HG03469 (cell line): ENCODE results near the gene IFI27L2.

Experiments used
- ATAC-seq: cut with Tn5 transposase; IDR thresholded peaks from one replicate; pipeline ENCODE4 v1.9.1; 2021; ENCODE audit warnings: mild to moderate bottlenecking, moderate library complexity, moderate number of reproducible peaks; ENCODE audit not compliant: unreplicated experiment

The IFI27L2 gene

DNA sequence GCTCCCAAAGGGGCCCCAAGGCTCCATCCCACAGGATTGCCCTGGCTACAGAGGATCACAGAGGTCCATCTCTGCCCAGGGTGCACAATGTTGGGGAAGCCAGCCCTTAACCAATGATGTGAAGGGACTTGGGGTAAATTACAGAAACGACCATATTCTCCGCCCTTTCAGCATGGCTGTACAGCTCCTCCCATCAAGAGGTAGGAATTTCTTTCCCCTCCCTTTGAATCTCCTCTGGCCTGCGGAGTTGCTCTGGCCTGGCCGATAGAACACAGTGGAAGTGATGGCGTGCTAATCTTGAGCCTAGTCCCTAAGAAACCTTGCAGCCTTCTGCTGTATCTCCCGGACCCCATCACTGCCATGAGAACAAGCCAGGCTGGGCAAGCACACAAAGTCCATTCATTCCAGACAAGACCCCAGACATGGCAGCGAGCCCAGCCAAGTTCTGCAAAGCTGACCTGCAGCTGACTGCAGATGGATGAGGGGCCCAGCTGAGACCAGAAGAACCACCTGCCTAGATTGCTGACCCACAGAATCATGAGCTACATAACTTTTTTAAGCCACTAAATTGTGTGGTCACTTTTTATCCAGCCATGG, 25.8 kb downstream of the IFI27L2 start:
- ATAC-seq = no peak

DNA sequence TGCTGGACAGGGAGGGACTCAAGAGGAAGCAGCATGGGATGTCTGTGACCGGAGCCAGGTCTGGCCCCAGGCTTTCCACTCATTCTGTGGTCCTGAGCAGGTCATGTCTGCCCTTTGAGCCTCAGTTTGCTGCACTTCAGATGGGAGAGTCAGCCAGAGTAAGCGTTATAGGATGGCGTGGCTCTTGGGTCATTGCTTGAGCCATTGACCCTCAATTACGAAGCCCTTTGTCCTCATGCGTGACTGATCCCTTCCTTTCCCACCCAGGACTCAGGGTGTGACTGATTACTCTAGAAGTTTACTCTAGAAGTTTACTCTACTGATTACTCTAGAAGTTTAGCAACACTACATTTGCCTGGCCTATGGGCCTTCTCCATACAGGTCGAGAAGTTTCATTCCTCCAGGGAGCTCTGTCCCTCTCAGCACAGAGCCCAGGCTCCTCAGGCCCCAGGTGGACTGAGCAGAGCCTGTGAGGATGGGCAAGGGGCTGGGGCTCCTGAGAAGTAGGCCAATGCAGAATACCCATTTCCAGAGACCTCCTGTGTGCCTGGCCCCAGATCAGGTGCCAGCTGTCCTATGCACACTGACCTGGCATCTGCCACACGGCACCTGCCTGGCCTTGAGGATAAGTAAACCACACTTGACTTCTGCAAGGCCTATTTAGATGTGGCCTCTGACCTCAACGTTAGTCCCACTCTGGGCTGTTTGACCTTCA, 26.5 kb downstream of the IFI27L2 start:
- ATAC-seq = no peak

DNA sequence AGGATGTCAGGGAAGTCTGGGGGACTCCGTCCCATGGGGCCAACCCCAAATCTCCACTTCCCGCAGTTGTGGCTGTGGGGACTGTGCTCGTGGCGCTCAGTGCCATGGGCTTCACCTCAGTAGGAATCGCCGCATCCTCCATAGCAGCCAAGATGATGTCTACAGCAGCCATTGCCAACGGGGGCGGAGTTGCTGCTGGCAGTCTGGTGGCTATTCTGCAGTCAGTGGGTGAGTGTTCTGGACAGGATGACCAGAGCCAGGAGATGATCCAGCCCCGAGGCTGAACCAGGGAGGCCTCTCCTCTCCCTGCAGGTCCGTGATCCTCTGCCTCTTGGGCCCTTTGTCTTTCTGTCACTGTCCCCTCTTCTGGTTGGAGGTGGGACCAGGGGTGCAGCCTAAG, 27.7 kb downstream of the IFI27L2 start:
- ATAC-seq = no peak

DNA sequence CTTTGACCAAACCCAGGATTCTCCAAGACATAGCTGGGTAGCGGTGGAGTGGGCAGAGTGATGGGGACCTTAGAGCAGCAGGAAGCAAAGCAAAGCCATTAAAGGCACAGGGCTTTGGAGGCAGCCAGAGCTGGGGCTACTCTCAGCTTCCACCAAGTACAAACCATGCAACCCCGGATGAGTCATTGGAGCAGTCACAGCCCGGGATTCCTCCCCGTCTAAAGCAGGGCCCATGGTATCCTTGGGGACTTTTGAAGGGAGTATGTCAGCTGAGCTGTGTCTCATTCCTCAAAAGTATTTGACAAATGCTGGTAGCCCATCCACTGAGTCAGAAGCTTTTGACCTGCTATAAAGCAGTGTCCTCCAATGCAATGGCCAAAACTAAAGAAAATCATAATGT, 28.6 kb downstream of the IFI27L2 start:
- no peak for ATAC-seq

DNA sequence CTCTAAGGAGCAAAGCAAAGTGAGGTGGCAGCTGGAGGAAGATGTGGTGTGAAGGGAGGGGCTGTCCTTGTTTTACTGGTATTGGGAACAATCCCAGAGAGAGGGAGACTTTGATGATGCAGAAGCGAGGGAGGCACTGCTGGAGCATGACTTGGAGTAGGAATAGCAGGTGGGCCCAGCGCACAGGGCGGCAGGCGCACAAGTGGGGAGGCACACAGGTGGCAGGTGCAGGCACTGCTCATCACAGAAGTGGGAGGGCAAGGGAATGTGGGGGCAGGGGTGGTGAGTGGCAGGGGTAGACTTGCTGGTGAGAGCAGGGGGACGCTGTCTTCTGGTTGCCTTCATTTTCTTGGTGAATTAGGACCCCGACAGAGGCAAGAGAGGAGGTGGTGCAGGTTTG, 30.4 kb downstream of the IFI27L2 start:
- no peak for ATAC-seq

DNA sequence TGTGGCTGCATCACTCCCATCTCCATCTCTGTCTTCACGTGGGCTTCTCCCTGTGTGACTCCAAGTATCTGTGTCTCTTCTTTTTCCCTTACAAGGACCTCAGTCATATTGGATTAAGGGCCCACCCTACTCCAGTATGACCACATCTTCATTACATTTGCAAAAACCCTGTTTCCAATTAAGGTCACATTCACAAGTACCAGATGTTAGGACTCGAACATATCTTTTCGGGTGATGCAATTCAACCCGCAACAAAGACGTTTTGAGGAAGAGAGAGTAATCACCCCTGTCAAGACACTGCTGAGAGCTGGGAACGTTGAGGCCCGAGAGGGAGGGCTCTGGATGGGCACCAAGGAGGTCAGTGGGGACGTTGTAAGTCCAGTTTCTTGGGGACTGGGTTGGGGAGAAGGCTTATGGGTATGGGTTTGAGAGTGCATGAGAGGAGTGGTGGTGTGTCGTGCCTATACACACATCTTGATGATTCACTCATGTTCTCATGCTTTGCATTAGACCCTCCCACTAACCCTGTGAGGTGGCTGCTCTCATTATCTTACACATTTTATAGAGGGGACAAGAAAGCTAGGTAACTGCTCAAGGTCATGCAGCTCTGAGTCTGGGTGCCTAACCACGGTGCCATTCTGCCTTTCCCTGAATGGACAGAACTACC, 30.9 kb downstream of the IFI27L2 start:
- no peak for ATAC-seq

DNA sequence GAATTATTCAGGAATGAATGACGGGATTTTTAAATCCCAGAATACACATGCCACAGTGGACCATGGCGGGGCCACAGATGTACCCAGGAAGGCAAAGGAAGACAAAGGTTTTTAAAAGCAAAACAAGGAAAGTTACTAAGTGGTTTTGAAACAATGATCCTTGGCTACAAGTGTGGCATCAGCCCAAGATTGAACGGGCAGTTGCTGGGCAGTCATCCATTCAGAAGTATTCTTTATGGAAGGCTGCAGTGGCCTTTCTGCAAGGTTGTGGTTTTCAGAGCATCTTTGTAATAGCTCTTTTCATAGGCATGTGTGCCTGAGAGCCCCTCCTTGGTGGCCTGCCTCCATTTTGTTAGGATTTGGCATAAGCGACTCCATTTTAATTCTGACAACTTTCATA, 32.3 kb downstream of the IFI27L2 start:
- no peak for ATAC-seq

DNA sequence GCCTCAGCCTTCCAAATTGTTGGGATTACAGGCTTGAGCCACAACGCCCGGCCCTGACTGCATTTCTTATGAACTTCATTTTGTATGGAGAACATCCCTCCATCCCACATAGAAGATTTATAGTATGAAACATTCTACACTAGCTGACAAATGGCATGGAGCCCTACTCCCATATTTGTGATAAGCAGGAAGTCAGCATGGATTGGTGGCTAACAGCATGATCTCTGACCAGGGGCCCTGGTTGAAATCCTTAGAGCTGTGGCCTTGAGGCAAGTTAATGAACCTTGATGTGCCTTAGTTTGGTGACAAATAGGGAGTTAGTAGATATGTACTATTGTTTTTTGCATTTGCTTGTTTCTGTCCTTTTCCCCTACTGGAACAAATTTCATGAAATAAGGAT, 36.0 kb downstream of the IFI27L2 start:
- no peak for ATAC-seq

DNA sequence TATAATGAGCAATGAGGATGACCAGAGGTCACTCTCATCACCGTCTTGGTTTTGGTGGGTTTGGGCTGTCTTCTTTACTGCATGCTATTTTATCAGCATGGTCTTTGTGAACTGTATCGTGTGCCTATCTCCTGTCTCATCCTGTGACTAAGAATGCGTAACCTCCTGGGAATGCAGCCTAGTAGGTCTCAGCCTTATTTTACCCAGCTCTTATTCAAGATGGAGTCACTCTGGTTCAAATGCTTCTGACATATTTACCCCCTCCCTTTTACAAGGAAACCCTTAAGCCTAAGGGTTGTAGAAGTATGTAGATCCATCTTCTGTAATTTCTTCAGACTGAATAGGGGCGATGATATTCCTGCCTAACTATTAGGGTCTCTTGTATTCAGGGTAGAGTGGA, 39.9 kb downstream of the IFI27L2 start:
- no peak for ATAC-seq

DNA sequence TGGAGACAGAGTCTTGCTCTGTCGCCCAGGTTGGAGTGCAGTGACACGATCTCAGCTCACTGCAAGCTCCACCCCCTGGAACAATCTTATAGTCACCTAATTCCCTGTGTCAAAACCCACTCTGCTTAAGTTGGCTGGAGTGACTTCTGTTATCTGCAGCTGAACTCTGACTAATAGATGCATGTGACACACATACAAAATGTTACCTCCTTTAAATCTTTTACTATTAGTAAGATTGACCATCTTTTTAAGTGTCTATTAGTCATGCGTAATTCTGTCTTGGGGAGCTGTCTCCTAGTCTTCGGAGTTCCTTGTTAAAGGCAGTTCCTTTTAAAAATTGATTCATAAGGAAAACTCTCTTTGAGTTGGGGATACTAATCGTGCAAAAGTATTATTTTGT, 40.9 kb downstream of the IFI27L2 start:
- no peak for ATAC-seq

DNA sequence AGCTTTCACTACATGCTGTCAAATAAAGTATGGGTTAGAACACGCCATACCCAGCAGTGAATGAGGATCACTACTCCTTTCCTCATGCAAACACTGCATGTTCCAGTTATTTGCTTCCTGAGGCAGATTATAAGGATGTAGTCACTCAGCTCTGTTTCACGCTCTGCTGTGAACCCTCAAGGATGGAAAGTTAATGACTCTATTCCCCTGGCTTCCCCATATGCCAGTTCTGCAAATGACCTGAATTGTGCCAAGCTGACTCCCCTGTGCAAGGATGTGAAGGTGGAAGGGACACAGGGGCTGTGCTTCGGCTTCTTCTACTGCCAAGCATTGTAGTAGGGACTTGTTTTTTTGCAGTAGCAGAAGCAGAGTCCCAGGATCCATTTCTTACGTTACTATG, 41.5 kb downstream of the IFI27L2 start:
- ATAC-seq = no peak

DNA sequence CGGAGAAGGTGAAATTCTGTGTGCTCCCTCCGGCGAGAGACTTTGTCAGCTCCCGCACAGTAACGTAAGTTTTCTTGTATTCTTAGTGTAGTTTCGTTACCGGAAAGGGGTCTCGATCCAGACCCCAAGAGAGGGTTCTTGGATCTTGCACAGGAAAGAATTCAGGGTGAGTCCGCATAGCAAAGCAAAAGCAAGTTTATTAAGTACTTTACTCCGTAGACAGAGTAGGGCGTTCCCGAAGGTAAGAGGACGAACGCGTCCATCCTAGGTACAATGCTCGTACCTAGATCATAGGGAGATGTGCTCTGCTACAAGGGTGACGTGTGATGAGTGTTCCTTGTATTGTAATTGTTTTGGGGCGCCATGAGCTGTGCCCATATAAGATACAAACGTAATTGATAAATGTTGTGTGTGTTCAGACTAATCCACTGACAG, 48.0 kb downstream of the IFI27L2 start:
- peak; percentile 6 for ATAC-seq

DNA sequence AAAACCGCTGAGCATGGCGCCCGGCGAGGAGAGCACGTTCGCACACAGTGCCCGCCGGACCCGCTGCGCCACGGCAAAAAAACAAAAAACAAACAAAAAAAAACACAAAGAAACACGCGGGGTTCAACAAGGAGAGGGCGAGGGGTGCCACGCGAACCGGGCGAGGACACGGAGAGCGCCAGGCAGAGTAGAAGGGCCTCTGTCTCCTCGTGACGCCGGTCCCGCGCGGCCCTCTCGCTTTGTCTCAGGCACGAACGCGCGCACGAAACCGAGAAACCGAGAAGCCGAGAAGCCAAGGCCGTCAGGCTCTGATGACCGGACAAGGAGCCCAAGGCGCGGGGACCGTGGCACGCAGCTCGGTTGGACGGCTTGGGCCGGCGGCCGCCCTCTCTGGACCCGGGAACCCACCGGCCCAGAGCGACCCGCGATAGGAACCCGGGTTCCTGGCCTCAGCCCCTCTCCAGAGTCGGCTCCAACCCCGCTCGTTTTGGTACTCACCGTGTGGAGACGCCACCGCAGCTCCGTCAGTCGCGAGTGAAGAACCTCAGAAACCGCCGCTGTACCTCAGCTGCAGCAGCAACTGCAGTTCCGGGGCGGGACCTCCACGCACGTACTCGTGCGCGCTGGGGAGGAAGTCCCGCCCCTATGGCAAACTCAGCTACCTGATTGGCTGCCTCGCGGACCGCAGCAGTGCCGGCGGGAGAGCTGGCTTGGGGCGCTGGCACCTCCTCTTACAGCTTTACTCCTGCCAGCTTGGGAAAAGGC, 48.6 kb downstream of the IFI27L2 start, which contains the start of the genes DDX24 and IFI27L1:
Gene DDX24 (minus strand): TSS at position 582 of the 765 bp plus-strand sequence. CDS start 1,460 bp downstream, outside the sequence.
Gene IFI27L1 (plus strand): TSS at position 690 of the 765 bp plus-strand sequence. CDS start 15,628 bp downstream, outside the sequence.
- peak; percentile 96 for ATAC-seq

DNA sequence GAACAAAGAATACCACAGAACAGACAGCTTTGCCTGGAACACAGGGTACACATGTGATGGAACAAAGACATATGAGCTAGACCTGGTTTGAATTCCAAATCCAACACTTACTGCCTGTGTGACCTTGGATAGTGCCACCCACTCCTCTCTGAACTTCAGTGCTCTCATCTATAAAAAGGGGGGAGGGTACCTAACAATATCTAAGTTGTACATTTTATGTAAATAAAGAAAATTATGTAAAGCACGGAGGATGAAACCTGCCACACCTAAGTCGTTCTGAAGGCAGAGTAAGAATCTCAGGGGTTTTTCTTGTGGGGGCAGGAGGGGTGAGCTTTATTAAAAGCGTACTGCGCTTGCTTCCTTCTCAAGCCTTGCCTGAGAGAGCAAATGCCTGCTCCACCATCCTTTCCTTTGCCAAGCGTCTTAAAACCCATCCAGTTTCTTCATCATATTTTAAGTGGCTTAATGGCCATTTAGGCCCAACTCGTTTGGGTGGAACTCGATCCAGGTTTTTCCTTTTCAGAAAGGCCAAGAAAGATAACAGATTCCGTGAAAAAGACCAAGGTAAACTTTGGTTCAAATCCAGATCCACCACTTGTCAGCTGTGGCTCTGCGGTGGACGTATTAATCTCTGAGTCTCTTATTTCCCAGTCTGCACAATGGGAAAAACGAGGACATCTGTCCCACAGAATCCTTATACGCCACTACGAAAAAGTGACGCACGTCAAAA, 49.3 kb downstream of the IFI27L2 start:
- peak; percentile 4 for ATAC-seq

DNA sequence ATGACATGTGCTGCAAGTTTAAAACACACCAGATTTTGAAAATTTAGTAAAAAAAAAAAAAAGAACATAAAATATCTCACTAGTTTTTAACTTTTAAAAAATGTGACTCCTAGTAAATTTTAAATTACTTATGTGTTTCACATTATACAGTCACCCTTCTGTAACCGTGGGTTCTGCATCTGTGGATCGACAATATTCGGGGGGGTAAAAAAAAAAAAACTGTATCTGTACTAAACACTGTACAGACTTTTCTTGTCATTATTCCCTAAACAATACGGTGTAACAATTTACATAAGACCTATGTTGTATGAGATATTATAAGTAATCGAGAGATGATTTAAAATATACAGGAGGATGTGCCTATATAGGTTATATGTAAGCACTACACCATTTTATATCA, 51.6 kb downstream of the IFI27L2 start:
- ATAC-seq = no peak
